ENCODE results near the gene CLIP4. TPM values are rescaled to one million over a fixed set of nuclear protein-coding genes. Genes with fewer than 3 reads are reported as not detected.

Gene CLIP4
- total RNA-seq, 1 experiment from 2014 or later = 0.39 TPM

DNA sequence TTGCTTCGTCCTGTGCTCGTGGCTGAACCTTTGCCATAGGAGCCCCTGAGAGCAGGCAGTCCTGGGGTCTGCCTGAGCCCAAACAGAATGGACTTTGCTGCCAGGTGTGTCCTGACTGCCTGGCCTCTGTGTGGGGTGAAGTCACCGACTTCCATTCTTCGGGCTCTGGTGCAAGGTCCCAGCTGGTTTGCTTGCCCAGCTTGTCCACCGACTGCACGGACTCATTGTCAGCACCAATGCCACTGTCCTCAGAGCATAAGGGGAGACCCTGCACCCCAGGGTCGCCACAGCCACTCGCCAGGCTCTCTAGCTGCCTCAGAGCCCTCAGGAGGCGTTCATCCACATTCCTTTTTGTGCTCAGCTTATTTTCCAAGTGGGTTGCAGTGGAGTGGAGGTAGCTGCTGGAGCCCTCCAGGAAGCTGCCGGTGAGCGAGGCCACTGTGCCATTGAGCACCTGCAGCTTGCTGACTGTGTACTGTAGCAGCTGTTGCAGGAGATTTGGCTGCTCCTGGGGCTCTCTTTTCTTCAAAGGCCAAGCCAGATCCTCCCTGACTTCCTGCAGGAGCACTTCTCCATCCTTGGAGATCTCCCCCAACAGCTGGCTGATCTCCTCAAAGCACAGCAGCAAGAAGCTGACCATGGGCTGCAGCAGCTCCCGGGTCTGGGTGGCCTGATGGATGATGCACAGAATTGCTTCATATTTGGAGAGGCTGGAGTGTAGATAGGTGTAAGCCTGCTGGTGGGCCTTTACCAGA lies 42.1 kb upstream of the CLIP4 start:
- no peaks in the 10 kb centered on the region; the same call in 1 of the 2 replicates for H3K4me1 Mint-ChIP-seq
- no peak for DNase-seq (ENCODE audit: low spot score)
- H3K36me3 Mint-ChIP-seq = no peaks in the 10 kb centered on the region
- POLR2A ChIA-PET = no interaction called here
- CTCF ChIA-PET = no interaction called here
- no peaks in the 10 kb centered on the region for H3K27me3 Mint-ChIP-seq (ENCODE audit: low read depth)
- TF ChIP-seq NR3C1 (CRISPR knock-in tag; conservative IDR thresholded peaks at IDR 0.05; ENCODE audit: low read depth) = no peak
- no peak for TF ChIP-seq ZNF219 (CRISPR knock-in tag; IDR thresholded peaks at IDR 0.05; ENCODE audit: borderline replicate concordance)
- no peak for TF ChIP-seq NFYB (CRISPR knock-in tag; conservative IDR thresholded peaks at IDR 0.05; ENCODE audit: low read depth)
- no peak for TF ChIP-seq ZNF138 (CRISPR knock-in tag; conservative IDR thresholded peaks at IDR 0.05)
- no peak for TF ChIP-seq ZNF416 (CRISPR knock-in tag; IDR thresholded peaks at IDR 0.05)
- no peak for TF ChIP-seq GABPB1 (CRISPR knock-in tag; IDR thresholded peaks at IDR 0.05)
- TF ChIP-seq, protein P1, sequence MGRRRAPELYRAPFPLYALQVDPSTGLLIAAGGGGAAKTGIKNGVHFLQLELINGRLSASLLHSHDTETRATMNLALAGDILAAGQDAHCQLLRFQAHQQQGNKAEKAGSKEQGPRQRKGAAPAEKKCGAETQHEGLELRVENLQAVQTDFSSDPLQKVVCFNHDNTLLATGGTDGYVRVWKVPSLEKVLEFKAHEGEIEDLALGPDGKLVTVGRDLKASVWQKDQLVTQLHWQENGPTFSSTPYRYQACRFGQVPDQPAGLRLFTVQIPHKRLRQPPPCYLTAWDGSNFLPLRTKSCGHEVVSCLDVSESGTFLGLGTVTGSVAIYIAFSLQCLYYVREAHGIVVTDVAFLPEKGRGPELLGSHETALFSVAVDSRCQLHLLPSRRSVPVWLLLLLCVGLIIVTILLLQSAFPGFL (CRISPR knock-in tag; IDR thresholded peaks at IDR 0.05; ENCODE audit: borderline replicate concordance) = no peak
- H3K9me3 Mint-ChIP-seq = peaks cover 6% of the 10 kb centered on the region; the same call in 1 of the 2 replicates
- H3K4me3 Mint-ChIP-seq = no peak overlapping the region
- no peak for ATAC-seq
- no peak overlapping the region for H3K27ac Mint-ChIP-seq

DNA sequence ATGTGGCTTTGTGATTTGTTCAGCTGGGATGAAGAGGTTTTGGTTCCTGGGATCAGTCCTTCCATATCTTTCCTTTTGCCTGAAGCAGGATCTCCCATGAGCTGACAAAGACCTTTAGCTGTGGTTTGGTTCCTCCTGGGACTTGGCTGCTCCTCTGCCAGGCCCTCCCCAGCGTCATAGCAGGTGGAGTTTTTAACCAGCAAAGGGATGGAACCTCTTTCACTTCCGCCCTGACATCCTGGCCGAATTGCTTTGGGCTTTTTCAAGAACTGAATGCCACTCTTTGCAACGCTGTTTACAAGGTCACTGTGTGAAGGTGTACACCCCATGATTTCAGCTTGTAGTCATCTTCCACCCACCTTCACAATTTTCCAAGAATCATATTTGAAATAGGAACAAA lies 41.3 kb upstream of the CLIP4 start:
- ChIA-PET POLR2A (no interaction called here), CTCF (no interaction called here)
- H3K36me3 Mint-ChIP-seq = no peaks in the 10 kb centered on the region
- TF ChIP-seq NFE2L1 (CRISPR knock-in tag; IDR thresholded peaks at IDR 0.05) = no peak
- no peak for TF ChIP-seq NR2C2 (CRISPR knock-in tag; IDR thresholded peaks at IDR 0.05)
- TF ChIP-seq ZBTB21 (CRISPR knock-in tag; IDR thresholded peaks at IDR 0.05; ENCODE audit: borderline replicate concordance) = no peak
- TF ChIP-seq ELF4 (CRISPR knock-in tag; IDR thresholded peaks at IDR 0.05; ENCODE audit: low read depth) = no peak
- no peak for TF ChIP-seq PRRX2 (CRISPR knock-in tag; IDR thresholded peaks at IDR 0.05)
- no peak for TF ChIP-seq ETV6 (CRISPR knock-in tag; IDR thresholded peaks at IDR 0.05)
- no peak overlapping the region for H3K4me3 Mint-ChIP-seq
- H3K4me1 Mint-ChIP-seq = no peaks in the 10 kb centered on the region; the same call in 1 of the 2 replicates
- no peak overlapping the region for H3K27ac Mint-ChIP-seq
- no peaks in the 10 kb centered on the region for H3K27me3 Mint-ChIP-seq (ENCODE audit: low read depth)
- DNase-seq (ENCODE audit: low spot score) (no peak), ATAC-seq (no peak)
- H3K9me3 Mint-ChIP-seq = peaks cover 7% of the 10 kb centered on the region; the same call in 1 of the 2 replicates

DNA sequence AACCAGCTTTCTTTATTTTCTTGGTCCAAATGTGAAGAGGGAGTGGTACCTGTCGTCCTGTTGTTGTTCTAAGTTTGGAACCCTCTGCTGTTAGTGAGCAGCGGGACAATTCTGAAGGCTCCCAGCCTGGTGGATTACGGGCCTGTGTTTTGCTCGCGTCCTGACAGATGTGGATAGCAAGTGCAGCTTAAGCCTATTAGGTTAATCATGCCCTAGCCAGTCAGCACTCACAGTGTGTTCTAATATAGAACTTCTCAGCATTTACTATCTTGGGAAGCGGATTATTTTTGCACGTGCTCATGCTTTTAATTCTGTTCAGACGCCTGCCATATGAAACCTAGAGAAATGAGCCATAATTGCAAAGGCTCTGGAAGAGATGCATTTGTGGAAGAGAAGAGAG lies 40.8 kb upstream of the CLIP4 start, which contains the start of gene PCARE:
Gene PCARE (minus strand): TSS at position 113 of the 400 bp plus-strand sequence. CDS start 262 bp downstream, outside the sequence.
- peaks cover 12% of the 10 kb centered on the region for H3K9me3 Mint-ChIP-seq
- no peaks in the 10 kb centered on the region for H3K27me3 Mint-ChIP-seq (ENCODE audit: low read depth)
- H3K36me3 Mint-ChIP-seq = no peaks in the 10 kb centered on the region; the same call in 1 of the 2 replicates
- no peak within 1 kb of the TSS for H3K27ac Mint-ChIP-seq
- TF ChIP-seq SMAD4 (CRISPR knock-in tag; IDR thresholded peaks at IDR 0.05) (no peak), CREM (CRISPR knock-in tag; IDR thresholded peaks at IDR 0.05) (no peak), ATF1 (CRISPR knock-in tag; IDR thresholded peaks at IDR 0.05) (no peak), IRF2 (CRISPR knock-in tag; IDR thresholded peaks at IDR 0.05; ENCODE audit: borderline replicate concordance, low read depth) (no peak)
- TF ChIP-seq, protein P2, sequence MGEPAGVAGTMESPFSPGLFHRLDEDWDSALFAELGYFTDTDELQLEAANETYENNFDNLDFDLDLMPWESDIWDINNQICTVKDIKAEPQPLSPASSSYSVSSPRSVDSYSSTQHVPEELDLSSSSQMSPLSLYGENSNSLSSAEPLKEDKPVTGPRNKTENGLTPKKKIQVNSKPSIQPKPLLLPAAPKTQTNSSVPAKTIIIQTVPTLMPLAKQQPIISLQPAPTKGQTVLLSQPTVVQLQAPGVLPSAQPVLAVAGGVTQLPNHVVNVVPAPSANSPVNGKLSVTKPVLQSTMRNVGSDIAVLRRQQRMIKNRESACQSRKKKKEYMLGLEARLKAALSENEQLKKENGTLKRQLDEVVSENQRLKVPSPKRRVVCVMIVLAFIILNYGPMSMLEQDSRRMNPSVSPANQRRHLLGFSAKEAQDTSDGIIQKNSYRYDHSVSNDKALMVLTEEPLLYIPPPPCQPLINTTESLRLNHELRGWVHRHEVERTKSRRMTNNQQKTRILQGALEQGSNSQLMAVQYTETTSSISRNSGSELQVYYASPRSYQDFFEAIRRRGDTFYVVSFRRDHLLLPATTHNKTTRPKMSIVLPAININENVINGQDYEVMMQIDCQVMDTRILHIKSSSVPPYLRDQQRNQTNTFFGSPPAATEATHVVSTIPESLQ (CRISPR knock-in tag; IDR thresholded peaks at IDR 0.05) = no peak
- TF ChIP-seq, protein P3, sequence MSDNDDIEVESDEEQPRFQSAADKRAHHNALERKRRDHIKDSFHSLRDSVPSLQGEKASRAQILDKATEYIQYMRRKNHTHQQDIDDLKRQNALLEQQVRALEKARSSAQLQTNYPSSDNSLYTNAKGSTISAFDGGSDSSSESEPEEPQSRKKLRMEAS (CRISPR knock-in tag; IDR thresholded peaks at IDR 0.05) = no peak
- TF ChIP-seq, protein P4, sequence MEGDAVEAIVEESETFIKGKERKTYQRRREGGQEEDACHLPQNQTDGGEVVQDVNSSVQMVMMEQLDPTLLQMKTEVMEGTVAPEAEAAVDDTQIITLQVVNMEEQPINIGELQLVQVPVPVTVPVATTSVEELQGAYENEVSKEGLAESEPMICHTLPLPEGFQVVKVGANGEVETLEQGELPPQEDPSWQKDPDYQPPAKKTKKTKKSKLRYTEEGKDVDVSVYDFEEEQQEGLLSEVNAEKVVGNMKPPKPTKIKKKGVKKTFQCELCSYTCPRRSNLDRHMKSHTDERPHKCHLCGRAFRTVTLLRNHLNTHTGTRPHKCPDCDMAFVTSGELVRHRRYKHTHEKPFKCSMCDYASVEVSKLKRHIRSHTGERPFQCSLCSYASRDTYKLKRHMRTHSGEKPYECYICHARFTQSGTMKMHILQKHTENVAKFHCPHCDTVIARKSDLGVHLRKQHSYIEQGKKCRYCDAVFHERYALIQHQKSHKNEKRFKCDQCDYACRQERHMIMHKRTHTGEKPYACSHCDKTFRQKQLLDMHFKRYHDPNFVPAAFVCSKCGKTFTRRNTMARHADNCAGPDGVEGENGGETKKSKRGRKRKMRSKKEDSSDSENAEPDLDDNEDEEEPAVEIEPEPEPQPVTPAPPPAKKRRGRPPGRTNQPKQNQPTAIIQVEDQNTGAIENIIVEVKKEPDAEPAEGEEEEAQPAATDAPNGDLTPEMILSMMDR (IDR thresholded peaks at IDR 0.05) = no peak
- ChIA-PET POLR2A (no interaction called here), CTCF (no interaction called here)
- DNase-seq (ENCODE audit: low spot score) (no peak), ATAC-seq (no peak)
- no peaks in the 10 kb centered on the region; the same call in 1 of the 2 replicates for H3K4me1 Mint-ChIP-seq
- no peak within 1 kb of the TSS for H3K4me3 Mint-ChIP-seq
